RWPE1 (cell line): ENCODE data around the gene DHH.

Experiments
- CTCF ChIA-PET: fragments of 350-600 bp; sonication (Branson Sonifier 250); formaldehyde crosslinking; extraction: SDS; loops from one replicate; lab custom pipeline; 2021; lab: Yijun Ruan, JAX
- POLR2A ChIA-PET: fragments of 400-600 bp; formaldehyde crosslinking; extraction: SDS; loops from one replicate; lab custom pipeline; 2020; ENCODE audit warnings: antibody characterized with exemption; ENCODE audit not compliant: low non-redundant PET; lab: Yijun Ruan, JAX
- DNase-seq: peaks from one replicate; pipeline ENCODE4 v3.0.0; 2012; ENCODE audit warnings: low spot score
- H3K27ac ChIP-seq: fragments of 450-650 bp; 2 replicates; pipeline ENCODE4 v1.5.1; 2017
- CTCF ChIP-seq: fragments of 450-650 bp; conservative IDR thresholded peaks from 2 replicates; pipeline ENCODE4 v1.5.1; 2017; ENCODE audit warnings: low read depth, mild to moderate bottlenecking

The DHH gene

GRCh38 chr12:49048953-49049352 lies 45.6 kb downstream of the DHH start:
- POLR2A ChIA-PET: no interaction called here
- H3K27ac ChIP-seq: no peak overlapping the region
- CTCF ChIA-PET: no interaction called here
- TF ChIP-seq CTCF: no peak
- DNase-seq: no peak

- ChIA-PET POLR2A (no interaction called here), CTCF (interaction anchor here (0.7 kb wide), 1 partner anchor 775 kb away, joined by 3 read pairs; no protein-coding TSS in a partner anchor)
- DNase-seq: no peak
- H3K27ac ChIP-seq: no peak overlapping the region
- no peak for TF ChIP-seq CTCF
Observed at GRCh38 chr12:49046129-49046895, 48.3 kb downstream of the DHH start.

- ChIA-PET POLR2A (no interaction called here), CTCF (interaction anchor here (0.5 to 0.7 kb wide), 5 partner anchors 17 to 1849 kb away, joined by 3 to 5 read pairs (median 4); partner anchors contain the start of gene ARF3)
- no peak for TF ChIP-seq CTCF
- DNase-seq: no peak
- H3K27ac ChIP-seq: no peak overlapping the region
Observed at GRCh38 chr12:49044660-49045059, 49.9 kb downstream of the DHH start.

GRCh38 chr12:49043856-49044258 lies 50.7 kb downstream of the DHH start:
- TF ChIP-seq CTCF: peak; percentile 56
- DNase-seq: no peak
- ChIA-PET CTCF (interaction anchor here (0.6 to 1.7 kb wide), 4 partner anchors 13 to 1848 kb away, joined by 3 to 4 read pairs (median 3); no protein-coding TSS in a partner anchor), POLR2A (no interaction called here)
- H3K27ac ChIP-seq: no peak overlapping the region

- ChIA-PET CTCF (interaction anchor here (0.6 to 1.7 kb wide), 3 partner anchors 12 to 181 kb away, joined by 3 to 4 read pairs (median 3); no protein-coding TSS in a partner anchor), POLR2A (no interaction called here)
- TF ChIP-seq CTCF: no peak
- no peak for DNase-seq
- H3K27ac ChIP-seq: no peak overlapping the region; the same call in 1 of the 2 replicates
Observed at GRCh38 chr12:49043241-49043640, 51.4 kb downstream of the DHH start.

- CTCF ChIA-PET: interaction anchor here (0.6 to 0.7 kb wide), 2 partner anchors 75 to 79 kb away, joined by 3 read pairs; no protein-coding TSS in a partner anchor
- DNase-seq: no peak
- POLR2A ChIA-PET: no interaction called here
- TF ChIP-seq CTCF: no peak
- H3K27ac ChIP-seq: peak overlapping the region; percentile 20
Observed at GRCh38 chr12:49041881-49042484, 52.6 kb downstream of the DHH start.
